DOHH2 (cell line): Measurements from ENCODE around the gene SEMA4D.

Experiments
- EZH2phosphoT487 ChIP-seq: fragments of 200-600 bp; sonication (generic); IDR thresholded peaks from 2 replicates; pipeline ENCODE4 v1.6.1; 2017; ENCODE audit warnings: borderline replicate concordance, mild to moderate bottlenecking, antibody characterized with exemption, low read length, moderate library complexity, mixed read lengths
- TF ChIP-seq, protein P1 (sequence below): fragments of 200-600 bp; sonication (generic); IDR thresholded peaks from one replicate; pipeline ENCODE4 v1.5.1; 2014; ENCODE audit warnings: antibody characterized with exemption, mild to moderate bottlenecking, low read depth, low read length; ENCODE audit not compliant: poor library complexity, severe bottlenecking

- TF ChIP-seq, protein P1, sequence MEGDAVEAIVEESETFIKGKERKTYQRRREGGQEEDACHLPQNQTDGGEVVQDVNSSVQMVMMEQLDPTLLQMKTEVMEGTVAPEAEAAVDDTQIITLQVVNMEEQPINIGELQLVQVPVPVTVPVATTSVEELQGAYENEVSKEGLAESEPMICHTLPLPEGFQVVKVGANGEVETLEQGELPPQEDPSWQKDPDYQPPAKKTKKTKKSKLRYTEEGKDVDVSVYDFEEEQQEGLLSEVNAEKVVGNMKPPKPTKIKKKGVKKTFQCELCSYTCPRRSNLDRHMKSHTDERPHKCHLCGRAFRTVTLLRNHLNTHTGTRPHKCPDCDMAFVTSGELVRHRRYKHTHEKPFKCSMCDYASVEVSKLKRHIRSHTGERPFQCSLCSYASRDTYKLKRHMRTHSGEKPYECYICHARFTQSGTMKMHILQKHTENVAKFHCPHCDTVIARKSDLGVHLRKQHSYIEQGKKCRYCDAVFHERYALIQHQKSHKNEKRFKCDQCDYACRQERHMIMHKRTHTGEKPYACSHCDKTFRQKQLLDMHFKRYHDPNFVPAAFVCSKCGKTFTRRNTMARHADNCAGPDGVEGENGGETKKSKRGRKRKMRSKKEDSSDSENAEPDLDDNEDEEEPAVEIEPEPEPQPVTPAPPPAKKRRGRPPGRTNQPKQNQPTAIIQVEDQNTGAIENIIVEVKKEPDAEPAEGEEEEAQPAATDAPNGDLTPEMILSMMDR, result no peak
- no peak for TF ChIP-seq EZH2phosphoT487
These were observed 79.5 kb downstream of the SEMA4D start for GRCh38 chr9:89418474-89418845.
